Activated CD4-positive, alpha-beta T cell treated with anti-CD3 and anti-CD28 coated beads for 36 hours (primary cell): ENCODE measurements around the gene POLN. TPM values are rescaled to one million over a fixed set of nuclear protein-coding genes. Genes with fewer than 3 reads are reported as not detected.
A peak's percentile ranks its signal among the peaks of the same experiment; 100 is the strongest.

ENCODE experiments used
- ATAC-seq: fragments of 200-7000 bp; cut with Tn5 transposase; one replicate; pipeline ENCODE4 v1.10.0; 2021; ENCODE audit warnings: mild to moderate bottlenecking, moderate library complexity
- CTCF ChIA-PET: fragments of 350-600 bp; sonication (Branson Sonifier 250); formaldehyde crosslinking; loops from one replicate; lab custom pipeline; 2021; ENCODE audit warnings: antibody characterized with exemption; lab: Charles Lee
- POLR2A ChIA-PET: fragments of 350-600 bp; sonication (Branson Sonifier 250); formaldehyde crosslinking; loops from one replicate; lab custom pipeline; 2021; ENCODE audit warnings: antibody characterized with exemption, inconsistent platforms; lab: Charles Lee
- DNase-seq: peaks from one replicate; pipeline ENCODE4 v3.0.0-alpha.2; 2020
- H3K27ac Mint-ChIP-seq: one replicate; pipeline ENCODE4 v1.8.0; 2021; ENCODE audit warnings: mixed read lengths
- H3K27me3 Mint-ChIP-seq: one replicate; pipeline ENCODE4 v1.8.0; 2021; ENCODE audit warnings: mixed read lengths
- H3K36me3 Mint-ChIP-seq: one replicate; pipeline ENCODE4 v1.8.0; 2021; ENCODE audit warnings: low read depth, mixed read lengths
- H3K4me1 Mint-ChIP-seq: one replicate; pipeline ENCODE4 v1.8.0; 2021; ENCODE audit warnings: mixed read lengths
- H3K4me3 Mint-ChIP-seq: one replicate; pipeline ENCODE4 v1.8.0; 2021; ENCODE audit warnings: mild to moderate bottlenecking, moderate library complexity, mixed read lengths
- H3K9me3 Mint-ChIP-seq: one replicate; pipeline ENCODE4 v1.8.0; 2021; ENCODE audit warnings: low read depth, mixed read lengths
- intact Hi-C, 2 experiments: fragments of 100-400 bp; cut with DNase I in 1 of 2; cut with micrococcal nuclease in 1 of 2; formaldehyde crosslinking; loops; one replicate each; pipeline versions ENCODE4 v1.14.2 to v1.15.1; 2022 to 2024; cut with DNase I, micrococcal nuclease
- total RNA-seq, 2 experiments: library from RNA; stranded (reverse); gene quantifications; one replicate each; pipeline ENCODE4 v1.2.3, GENCODE V29; 2021

POLN gene
- total RNA-seq, 2 experiments from 2014 or later, result 2.3 to 3.2 TPM

DNA sequence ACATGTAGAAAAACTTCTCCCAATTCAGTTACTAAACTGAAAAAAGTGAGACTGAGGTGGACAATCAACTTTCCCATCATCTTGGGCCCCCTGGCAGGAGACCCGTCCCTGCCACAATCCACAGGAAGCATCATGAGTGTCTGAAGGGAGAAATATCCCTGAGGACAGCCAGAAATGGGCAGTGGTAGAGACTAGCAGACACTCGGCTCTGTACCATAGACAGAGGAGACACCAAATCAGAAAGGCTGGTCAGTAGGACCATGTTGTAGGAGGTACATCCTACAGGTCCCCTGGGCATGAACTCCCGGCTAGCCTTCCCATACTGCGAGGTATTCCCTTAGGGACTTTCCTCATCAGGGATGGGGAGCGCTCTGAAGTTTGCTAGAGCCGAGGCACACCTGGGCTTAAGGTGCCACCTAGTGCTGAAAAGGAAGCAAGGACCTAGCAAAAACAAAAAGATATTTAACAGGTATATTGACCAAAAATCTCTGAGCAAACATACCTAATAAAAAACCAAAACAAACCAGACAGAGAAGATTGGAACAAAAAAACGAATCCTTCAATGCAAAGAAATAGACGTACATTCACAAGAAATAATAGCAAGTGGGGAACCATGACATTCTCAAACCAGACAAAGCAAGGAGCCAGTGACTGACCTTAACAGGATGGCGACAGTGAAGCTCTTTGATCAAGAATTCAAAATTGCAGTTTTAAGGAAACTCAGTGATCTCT is 55.6 kb downstream of the POLN start:
- Mint-ChIP-seq H3K4me1 (no peaks in the 10 kb centered on the region), H3K9me3 (peaks cover 13% of the 10 kb centered on the region), H3K36me3 (peaks cover 16% of the 10 kb centered on the region), H3K4me3 (no peak overlapping the region), H3K27ac (no peak overlapping the region), H3K27me3 (no peaks in the 10 kb centered on the region)
- intact Hi-C loops, result loop anchor here in 1 of 2 experiments (2.0 kb wide), 1 partner anchor 177 kb away; the partner anchor contains the start of gene NELFA
- CTCF ChIA-PET, result interaction anchor here (0.7 kb wide), 1 partner anchor 23 kb away, joined by 3 read pairs; no protein-coding TSS in a partner anchor
- POLR2A ChIA-PET, result no interaction called here
- DNase-seq, result no peak
- no peak for ATAC-seq

DNA sequence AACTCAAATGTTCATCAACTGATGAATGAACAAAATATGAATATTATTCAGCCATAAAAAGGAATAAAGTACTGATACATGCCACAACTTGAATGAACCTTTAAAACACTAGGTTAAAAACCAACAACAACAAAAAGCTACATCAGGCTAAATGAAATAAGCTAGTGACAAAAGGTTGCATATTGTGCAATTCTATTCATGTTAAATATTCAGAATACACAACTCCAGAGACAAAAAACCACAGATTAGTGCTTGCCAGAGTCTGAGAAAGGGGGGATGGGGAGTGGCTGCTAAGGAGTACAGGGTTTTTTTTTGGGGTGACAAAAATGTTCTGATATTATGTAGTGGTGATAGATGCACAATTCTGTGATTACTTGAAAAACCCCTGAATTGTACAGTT is 58.5 kb downstream of the POLN start:
- no peaks in the 10 kb centered on the region for H3K27me3 Mint-ChIP-seq
- DNase-seq (no peak), ATAC-seq (no peak)
- peaks cover 11% of the 10 kb centered on the region for H3K9me3 Mint-ChIP-seq
- ChIA-PET POLR2A (interaction anchor here (0.7 kb wide), 1 partner anchor 85 kb away, joined by 3 read pairs; no protein-coding TSS in a partner anchor), CTCF (interaction anchor here (0.6 kb wide), 1 partner anchor 33 kb away, joined by 4 read pairs; no protein-coding TSS in a partner anchor)
- no peak overlapping the region for H3K4me3 Mint-ChIP-seq
- intact Hi-C loops, result no loop called here
- no peaks in the 10 kb centered on the region for H3K4me1 Mint-ChIP-seq
- peaks cover 16% of the 10 kb centered on the region for H3K36me3 Mint-ChIP-seq
- H3K27ac Mint-ChIP-seq, result no peak overlapping the region

GRCh38 chr4:2182994-2183393 is 58.9 kb downstream of the POLN start:
- no peaks in the 10 kb centered on the region for H3K27me3 Mint-ChIP-seq
- ChIA-PET POLR2A (interaction anchor here (0.7 kb wide), 1 partner anchor 85 kb away, joined by 3 read pairs; no protein-coding TSS in a partner anchor), CTCF (interaction anchor here (0.6 kb wide), 1 partner anchor 33 kb away, joined by 4 read pairs; no protein-coding TSS in a partner anchor)
- DNase-seq (no peak), ATAC-seq (no peak)
- no peaks in the 10 kb centered on the region for H3K4me1 Mint-ChIP-seq
- intact Hi-C loops, result no loop called here
- H3K4me3 Mint-ChIP-seq, result no peak overlapping the region
- H3K27ac Mint-ChIP-seq, result no peak overlapping the region
- H3K9me3 Mint-ChIP-seq, result peaks cover 11% of the 10 kb centered on the region
- H3K36me3 Mint-ChIP-seq, result peaks cover 15% of the 10 kb centered on the region

- no peak for DNase-seq
- no peaks in the 10 kb centered on the region for H3K4me1 Mint-ChIP-seq
- peaks cover 3% of the 10 kb centered on the region for H3K9me3 Mint-ChIP-seq
- intact Hi-C loops, result no loop called here
- ChIA-PET CTCF (interaction anchor here (1.0 kb wide), 1 partner anchor 40 kb away, joined by 3 read pairs; no protein-coding TSS in a partner anchor), POLR2A (no interaction called here)
- no peak overlapping the region for H3K27ac Mint-ChIP-seq
- H3K36me3 Mint-ChIP-seq, result peaks cover 6% of the 10 kb centered on the region
- H3K27me3 Mint-ChIP-seq, result no peaks in the 10 kb centered on the region
- H3K4me3 Mint-ChIP-seq, result no peak overlapping the region
- ATAC-seq, result no peak
Measured at GRCh38 chr4:2180410-2180809, 61.5 kb downstream of the POLN start.

DNA sequence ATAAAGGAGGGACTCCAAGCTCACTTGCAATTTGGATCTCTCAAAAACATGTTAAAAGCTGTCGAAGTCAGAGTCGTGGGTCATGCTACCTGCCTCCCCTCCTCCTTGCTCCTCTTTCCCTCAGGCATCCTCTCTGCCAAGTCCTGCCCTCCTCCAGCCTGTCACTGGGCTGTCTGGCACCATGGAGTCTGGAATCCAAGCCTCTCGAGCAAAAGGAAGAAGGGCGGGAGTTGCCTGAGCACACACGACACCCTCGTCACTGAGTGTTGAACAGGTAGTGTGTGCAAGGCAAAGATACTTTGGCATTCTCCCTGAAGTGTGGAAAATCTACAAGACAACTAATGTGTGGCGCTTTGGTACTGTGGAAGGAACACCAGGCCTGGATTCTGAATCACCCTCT is 62.2 kb downstream of the POLN start:
- Mint-ChIP-seq H3K36me3 (peaks cover 6% of the 10 kb centered on the region), H3K4me3 (no peak overlapping the region), H3K27me3 (no peaks in the 10 kb centered on the region), H3K9me3 (peaks cover 3% of the 10 kb centered on the region), H3K27ac (no peak overlapping the region), H3K4me1 (no peaks in the 10 kb centered on the region)
- ATAC-seq (no peak), DNase-seq (no peak)
- CTCF ChIA-PET, result no interaction called here
- POLR2A ChIA-PET, result no interaction called here
- intact Hi-C loops, result no loop called here

DNA sequence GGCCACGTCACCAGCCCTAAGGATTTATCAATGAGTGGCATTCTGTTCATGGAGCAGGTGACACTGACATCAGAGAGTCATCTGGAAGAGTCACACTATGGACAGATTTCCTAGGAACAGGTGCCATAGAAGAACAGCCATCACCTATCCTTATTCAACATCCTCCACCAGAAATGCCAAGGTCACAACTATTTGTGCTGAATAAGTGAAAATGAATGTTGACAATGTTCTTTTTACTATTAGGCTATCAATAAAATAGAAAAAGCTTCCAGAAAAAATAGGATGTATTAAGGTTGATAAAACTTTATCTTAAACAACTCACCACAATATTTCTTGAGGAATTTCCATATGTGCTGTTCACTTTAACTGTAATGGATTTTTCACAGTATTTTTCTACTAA is 62.9 kb downstream of the POLN start:
- Mint-ChIP-seq H3K27me3 (no peaks in the 10 kb centered on the region), H3K36me3 (peaks cover 6% of the 10 kb centered on the region), H3K27ac (no peak overlapping the region), H3K4me1 (no peaks in the 10 kb centered on the region), H3K9me3 (peaks cover 3% of the 10 kb centered on the region), H3K4me3 (no peak overlapping the region)
- POLR2A ChIA-PET, result no interaction called here
- CTCF ChIA-PET, result no interaction called here
- intact Hi-C loops, result no loop called here
- ATAC-seq, result no peak
- no peak for DNase-seq

- intact Hi-C loops, result no loop called here
- no peak for ATAC-seq
- Mint-ChIP-seq H3K36me3 (peaks cover 5% of the 10 kb centered on the region), H3K4me1 (peaks cover 11% of the 10 kb centered on the region), H3K27me3 (no peaks in the 10 kb centered on the region), H3K9me3 (peaks cover 2% of the 10 kb centered on the region), H3K4me3 (no peak overlapping the region), H3K27ac (no peak overlapping the region)
- DNase-seq, result no peak
- ChIA-PET POLR2A (no interaction called here), CTCF (no interaction called here)
Measured at GRCh38 chr4:2177443-2178093, 64.4 kb downstream of the POLN start.

DNA sequence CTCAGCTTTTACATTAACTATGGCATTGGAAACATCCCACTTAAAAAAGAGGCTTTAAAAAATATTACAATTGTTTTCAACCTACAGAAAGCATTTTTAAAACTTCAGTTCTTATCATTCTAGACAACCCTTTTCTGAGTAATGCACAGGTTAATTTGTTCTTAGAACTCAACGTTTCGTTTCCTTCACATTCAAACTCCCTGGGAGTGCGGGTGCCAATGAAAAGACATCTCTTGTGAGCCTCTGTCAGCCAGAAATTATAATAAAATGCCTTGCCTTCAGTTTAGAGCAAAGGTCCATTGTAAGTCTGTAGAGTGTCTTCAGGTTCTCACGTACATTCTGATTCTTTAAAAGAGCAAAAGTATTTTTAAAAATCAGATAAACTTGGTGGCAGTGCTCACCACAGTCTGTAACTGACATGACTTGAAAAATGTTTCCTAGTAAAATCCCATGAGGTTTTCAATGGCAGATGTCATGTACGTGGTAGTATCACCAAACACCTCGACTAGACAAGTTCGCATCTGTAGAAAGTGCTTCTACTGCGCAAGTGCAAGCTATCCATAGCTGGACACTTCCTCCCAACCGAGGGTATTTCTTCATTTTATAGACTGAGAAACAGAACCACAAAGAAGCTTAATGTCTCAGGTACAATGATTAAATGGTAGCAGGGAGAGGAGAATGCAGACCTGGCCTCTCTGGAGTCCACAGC is 65.8 kb downstream of the POLN start:
- H3K4me1 Mint-ChIP-seq, result peaks cover 19% of the 10 kb centered on the region
- H3K36me3 Mint-ChIP-seq, result no peaks in the 10 kb centered on the region
- H3K27me3 Mint-ChIP-seq, result no peaks in the 10 kb centered on the region
- ATAC-seq (no peak), DNase-seq (no peak)
- no peaks in the 10 kb centered on the region for H3K9me3 Mint-ChIP-seq
- POLR2A ChIA-PET, result no interaction called here
- H3K4me3 Mint-ChIP-seq, result no peak overlapping the region
- no peak overlapping the region for H3K27ac Mint-ChIP-seq
- intact Hi-C loops, result no loop called here
- CTCF ChIA-PET, result interaction anchor here (0.5 to 1.5 kb wide), 3 partner anchors 13 to 174 kb away, joined by 3 read pairs; no protein-coding TSS in a partner anchor

DNA sequence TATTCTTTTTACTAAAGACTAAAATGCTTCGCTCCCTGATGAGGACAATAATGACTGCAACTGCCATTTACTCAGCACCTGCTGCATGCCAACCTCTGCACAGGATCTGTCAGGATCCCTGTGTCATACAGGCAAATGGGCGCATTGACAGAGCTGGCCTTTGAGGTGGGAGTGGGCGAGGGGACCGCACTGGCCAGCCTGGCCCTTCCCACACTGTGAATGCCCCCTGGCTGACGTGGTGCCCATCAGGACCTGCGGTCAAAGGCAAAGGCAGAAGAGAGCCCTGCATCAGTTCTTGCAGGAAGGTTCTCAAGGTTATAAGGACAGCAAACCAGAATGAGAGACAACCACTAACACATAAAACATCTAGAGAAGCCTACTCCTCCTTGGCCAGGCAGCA is 67.9 kb downstream of the POLN start:
- ATAC-seq (no peak), DNase-seq (no peak)
- intact Hi-C loops, result no loop called here
- no peaks in the 10 kb centered on the region for H3K27me3 Mint-ChIP-seq
- H3K27ac Mint-ChIP-seq, result no peak overlapping the region
- ChIA-PET POLR2A (interaction anchor here (0.6 kb wide), 1 partner anchor 33 kb away, joined by 4 read pairs; no protein-coding TSS in a partner anchor), CTCF (interaction anchor here (0.8 kb wide), 1 partner anchor 275 kb away, joined by 3 read pairs; no protein-coding TSS in a partner anchor)
- H3K9me3 Mint-ChIP-seq, result no peaks in the 10 kb centered on the region
- H3K4me1 Mint-ChIP-seq, result peaks cover 19% of the 10 kb centered on the region
- no peak overlapping the region for H3K4me3 Mint-ChIP-seq
- no peaks in the 10 kb centered on the region for H3K36me3 Mint-ChIP-seq

GRCh38 chr4:2172627-2173231 is 69.2 kb downstream of the POLN start:
- intact Hi-C loops, result no loop called here
- Mint-ChIP-seq H3K36me3 (no peaks in the 10 kb centered on the region), H3K27me3 (no peaks in the 10 kb centered on the region), H3K9me3 (no peaks in the 10 kb centered on the region), H3K4me1 (peaks cover 19% of the 10 kb centered on the region), H3K27ac (no peak overlapping the region), H3K4me3 (no peak overlapping the region)
- POLR2A ChIA-PET, result no interaction called here
- CTCF ChIA-PET, result interaction anchor here (1.1 kb wide), 1 partner anchor 12 kb away, joined by 3 read pairs; no protein-coding TSS in a partner anchor
- ATAC-seq (peak; percentile 76), DNase-seq (peak; percentile 24)

DNA sequence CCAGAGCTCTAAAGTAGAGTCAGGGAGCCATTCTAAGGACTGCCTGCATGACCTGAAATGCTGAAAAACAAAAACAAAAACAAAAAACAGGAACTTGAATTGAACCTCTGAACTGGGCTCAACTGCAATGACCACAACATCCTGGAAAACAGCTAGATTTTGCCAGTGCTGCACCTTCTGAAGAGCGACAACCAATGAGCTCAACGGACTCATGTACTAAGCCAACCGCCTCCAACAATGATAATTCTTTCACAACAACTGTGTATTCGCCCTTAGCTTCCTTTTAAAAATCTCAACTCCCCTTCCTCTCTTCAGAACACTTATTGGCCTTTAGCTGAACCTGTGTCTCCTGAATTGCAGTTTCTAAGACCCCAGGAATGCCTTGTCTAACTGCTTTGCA is 69.8 kb downstream of the POLN start:
- ChIA-PET POLR2A (no interaction called here), CTCF (interaction anchor here (0.6 to 1.1 kb wide), 3 partner anchors 13 to 121 kb away, joined by 3 to 4 read pairs (median 3); no protein-coding TSS in a partner anchor)
- ATAC-seq (no peak), DNase-seq (no peak)
- intact Hi-C loops, result no loop called here
- Mint-ChIP-seq H3K9me3 (no peaks in the 10 kb centered on the region), H3K4me3 (no peak overlapping the region), H3K4me1 (peaks cover 19% of the 10 kb centered on the region), H3K27me3 (no peaks in the 10 kb centered on the region), H3K27ac (no peak overlapping the region), H3K36me3 (no peaks in the 10 kb centered on the region)
